Measurements from ENCODE around the gene REEP6.
"Not testable (repeated sequence)": the region's sequence is repeated elsewhere in the genome, so short reads cannot be mapped to it uniquely, and the experiment has no call there.

The REEP6 gene

GRCh38 chr19:1526066-1526778 lies 35.2 kb downstream of the REEP6 start:
- no peak for DNase-seq

GRCh38 chr19:1526979-1527649 lies 36.1 kb downstream of the REEP6 start:
- no peak for DNase-seq

GRCh38 chr19:1527650-1528309 lies 36.8 kb downstream of the REEP6 start:
- DNase-seq, result no peak

GRCh38 chr19:1528596-1529429 lies 37.8 kb downstream of the REEP6 start:
- DNase-seq, result no peak

- no peak for DNase-seq
Measured at GRCh38 chr19:1529430-1529816, 38.4 kb downstream of the REEP6 start.

GRCh38 chr19:1530856-1531255 lies 39.9 kb downstream of the REEP6 start:
- not testable (repeated sequence) for DNase-seq

- no peak for DNase-seq
Measured at GRCh38 chr19:1531587-1531986, 40.6 kb downstream of the REEP6 start.

- no peak for DNase-seq
Measured at GRCh38 chr19:1532003-1532402, 41.0 kb downstream of the REEP6 start.

GRCh38 chr19:1533510-1534150 lies 42.6 kb downstream of the REEP6 start:
- no peak for DNase-seq

- DNase-seq, result no peak
Measured at GRCh38 chr19:1534972-1535371, 44.0 kb downstream of the REEP6 start.

GRCh38 chr19:1535699-1536098 lies 44.7 kb downstream of the REEP6 start:
- DNase-seq, result not testable (repeated sequence)

- no peak for DNase-seq
Measured at GRCh38 chr19:1538978-1539377, 48.0 kb downstream of the REEP6 start.

- not testable (repeated sequence) for DNase-seq
Measured at GRCh38 chr19:1539749-1540148, 48.8 kb downstream of the REEP6 start.

GRCh38 chr19:1540365-1540925 lies 49.5 kb downstream of the REEP6 start:
- DNase-seq, result no peak
